Measurements from ENCODE around the gene CCDC171. TPM values are rescaled to one million over a fixed set of nuclear protein-coding genes. Genes with fewer than 3 reads are reported as not detected.
A peak's percentile ranks its signal among the peaks of the same experiment; 100 is the strongest.

CCDC171 gene
- 1 to 10 TPM; 1.3 to 1.7 (median 1.4) TPM for total RNA-seq

DNA sequence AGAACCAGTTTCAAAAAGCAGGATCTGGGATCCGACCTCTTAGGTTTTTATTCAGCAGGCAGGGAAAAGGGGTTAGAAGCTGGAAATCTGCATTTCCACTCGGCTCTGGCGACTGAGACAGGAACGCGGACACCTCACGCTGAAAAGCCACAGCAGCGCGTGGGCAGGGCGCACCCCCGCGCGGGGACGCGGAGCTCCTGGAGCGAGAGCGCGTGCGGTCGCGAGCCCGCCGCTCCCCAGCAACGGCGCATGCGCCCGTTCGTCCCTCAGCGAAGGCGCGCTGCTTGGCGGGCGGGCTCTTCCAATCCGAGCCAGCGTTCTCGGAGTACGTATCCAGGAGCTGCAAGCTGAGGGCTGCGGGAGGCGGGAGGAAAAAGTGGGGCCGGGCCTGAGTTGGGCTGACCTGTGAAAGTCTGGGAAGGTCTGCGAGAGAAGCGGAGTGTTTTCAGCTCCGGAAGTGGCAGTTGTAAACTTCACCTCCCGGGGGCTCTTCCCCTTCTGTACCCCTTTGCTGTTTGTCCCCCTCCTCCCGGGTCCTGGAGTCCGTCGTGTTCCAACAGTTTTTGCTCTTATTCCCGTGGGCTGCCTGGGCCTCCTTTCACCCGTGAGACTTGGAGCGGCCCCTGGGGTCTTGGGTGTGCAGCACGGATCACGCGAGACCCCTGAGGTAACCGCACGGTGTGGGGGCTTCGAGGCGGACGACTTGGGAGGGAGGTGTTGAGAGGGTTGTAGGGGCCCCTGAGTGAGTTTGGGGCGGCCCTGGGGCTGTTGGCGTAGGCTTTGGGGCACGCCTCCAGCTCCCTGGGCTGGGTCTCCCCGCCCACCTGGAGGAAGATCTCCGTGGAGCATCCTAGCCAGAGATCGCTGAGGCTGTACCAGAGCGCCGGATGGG, at the start of gene CCDC171:
TSS of gene CCDC171 (plus strand) at position 408 of the 892 bp plus-strand sequence. CDS start 11,046 bp downstream, outside the sequence.
- TF ChIP-seq, protein P1, sequence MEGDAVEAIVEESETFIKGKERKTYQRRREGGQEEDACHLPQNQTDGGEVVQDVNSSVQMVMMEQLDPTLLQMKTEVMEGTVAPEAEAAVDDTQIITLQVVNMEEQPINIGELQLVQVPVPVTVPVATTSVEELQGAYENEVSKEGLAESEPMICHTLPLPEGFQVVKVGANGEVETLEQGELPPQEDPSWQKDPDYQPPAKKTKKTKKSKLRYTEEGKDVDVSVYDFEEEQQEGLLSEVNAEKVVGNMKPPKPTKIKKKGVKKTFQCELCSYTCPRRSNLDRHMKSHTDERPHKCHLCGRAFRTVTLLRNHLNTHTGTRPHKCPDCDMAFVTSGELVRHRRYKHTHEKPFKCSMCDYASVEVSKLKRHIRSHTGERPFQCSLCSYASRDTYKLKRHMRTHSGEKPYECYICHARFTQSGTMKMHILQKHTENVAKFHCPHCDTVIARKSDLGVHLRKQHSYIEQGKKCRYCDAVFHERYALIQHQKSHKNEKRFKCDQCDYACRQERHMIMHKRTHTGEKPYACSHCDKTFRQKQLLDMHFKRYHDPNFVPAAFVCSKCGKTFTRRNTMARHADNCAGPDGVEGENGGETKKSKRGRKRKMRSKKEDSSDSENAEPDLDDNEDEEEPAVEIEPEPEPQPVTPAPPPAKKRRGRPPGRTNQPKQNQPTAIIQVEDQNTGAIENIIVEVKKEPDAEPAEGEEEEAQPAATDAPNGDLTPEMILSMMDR (IDR thresholded peaks at IDR 0.05): no peak
- no peak for TF ChIP-seq EP300 (IDR thresholded peaks at IDR 0.05)
- peak; percentile 82 to 88 for TF ChIP-seq POLR2AphosphoS5 (IDR thresholded peaks at IDR 0.05)
- peak; percentile 12 for TF ChIP-seq POLR2A (IDR thresholded peaks at IDR 0.05; ENCODE audit: low read depth)
- under 1% methylated on average over 55 of the region's 65 CpGs for WGBS
- no peaks in the 10 kb centered on the region for H3K9me3 ChIP-seq
- H3K27ac ChIP-seq (replicated peaks in 1 of 4): peak within 1 kb of the TSS; percentile 80 to 94 (median 89)
- intact Hi-C loops (cut with DNase I): loop anchor here (2.0 to 5.0 kb wide), 2 partner anchors 42 to 131 kb away; partner anchors contain the start of genes PSIP1 and SNAPC3
- H3K4me3 ChIP-seq: peak within 1 kb of the TSS; percentile 69 to 86 (median 76)
- H3K27me3 ChIP-seq: no peaks in the 10 kb centered on the region
- no peaks in the 10 kb centered on the region for H3K36me3 ChIP-seq
- DNase-seq (ENCODE audit: extremely low spot score): peak; percentile 97
- H3K4me1 ChIP-seq: peaks cover 7 to 14% (median 11%) of the 10 kb centered on the region in 4 donors

DNA sequence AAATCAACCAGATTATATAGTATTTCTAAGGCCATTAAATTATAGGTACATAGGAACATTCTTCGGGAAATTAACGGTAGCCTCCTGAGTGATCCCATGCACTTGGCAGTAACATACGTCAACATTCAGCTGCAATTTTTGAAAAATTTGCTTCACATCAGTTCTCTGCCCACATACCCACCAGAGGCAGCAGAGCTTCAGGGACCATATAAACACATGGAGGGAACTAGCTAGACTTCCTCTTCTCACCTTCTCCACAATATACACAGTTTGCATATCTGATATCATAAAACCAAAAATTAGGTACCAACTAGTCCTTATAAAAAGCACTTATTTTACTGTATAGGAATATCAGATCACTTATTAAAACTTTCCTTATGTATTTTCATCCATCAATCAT, 46.9 kb upstream of the CCDC171 start:
- 74% methylated on average over 3 of the region's 3 CpGs for WGBS
- H3K36me3 ChIP-seq: peaks cover 8 to 60% (median 30%) of the 10 kb centered on the region in 4 donors
- intact Hi-C loops (cut with DNase I): no loop called here

DNA sequence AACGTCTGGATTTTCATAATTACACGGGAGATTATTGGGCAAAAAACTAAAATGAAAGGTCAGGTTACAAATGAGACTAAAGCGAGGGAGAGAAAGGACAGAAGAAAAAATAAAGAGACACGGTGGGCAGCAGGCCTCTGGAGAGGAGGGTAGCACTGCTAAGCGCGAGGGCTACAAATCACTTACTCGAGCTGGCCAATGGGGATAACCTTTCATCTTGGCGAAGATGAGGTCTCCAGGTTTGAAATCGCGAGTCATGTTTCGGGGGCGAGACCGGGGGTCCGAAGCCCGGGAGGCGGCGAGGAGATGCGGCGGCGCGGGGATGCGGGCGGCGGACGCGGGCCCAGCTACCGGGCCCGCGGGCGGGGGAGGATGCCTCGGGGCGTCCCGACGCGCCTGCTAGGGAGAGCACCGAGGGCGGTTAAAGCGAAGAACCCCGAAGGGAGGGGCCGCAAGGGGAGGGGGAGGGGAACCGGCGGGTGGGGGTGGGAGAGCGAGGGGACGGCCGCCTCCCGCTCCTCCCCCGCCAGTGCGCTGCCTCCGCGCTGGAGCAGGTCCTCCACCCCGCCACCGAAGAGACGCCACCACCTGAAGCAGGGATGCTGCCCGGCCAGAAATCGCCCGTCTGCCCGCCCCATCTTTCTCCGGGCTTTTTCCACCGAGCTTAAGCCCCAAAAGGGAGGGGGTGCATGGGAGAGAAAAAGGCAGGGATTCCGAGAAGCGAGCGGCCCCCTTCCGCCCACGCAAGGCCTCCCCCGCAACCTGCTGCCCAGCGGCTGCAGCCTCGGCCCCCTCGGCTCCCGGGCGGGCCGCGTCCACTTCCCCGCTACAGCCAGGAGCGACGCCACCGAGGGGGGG, 42.7 kb upstream of the CCDC171 start:
- peak overlapping the region; percentile 87 to 99 (median 96) for H3K4me3 ChIP-seq
- peaks cover 0 to 27% (median 16%) of the 10 kb centered on the region in 4 donors for H3K36me3 ChIP-seq
- TF ChIP-seq POLR2AphosphoS5 (IDR thresholded peaks at IDR 0.05): no peak
- TF ChIP-seq POLR2A (IDR thresholded peaks at IDR 0.05; ENCODE audit: low read depth): no peak
- TF ChIP-seq, protein P1 (IDR thresholded peaks at IDR 0.05): no peak
- TF ChIP-seq EP300 (IDR thresholded peaks at IDR 0.05): no peak
- no peaks in the 10 kb centered on the region for H3K27me3 ChIP-seq
- H3K27ac ChIP-seq (replicated peaks in 1 of 4): peak overlapping the region; percentile 85 to 96 (median 94)
- H3K9me3 ChIP-seq: no peaks in the 10 kb centered on the region
- DNase-seq (ENCODE audit: extremely low spot score): no peak
- WGBS: 1% methylated on average over 43 of the region's 76 CpGs
- H3K4me1 ChIP-seq: peaks cover 13 to 32% (median 27%) of the 10 kb centered on the region in 4 donors
- intact Hi-C loops (cut with DNase I): loop anchor here (2.0 kb wide), 1 partner anchor 43 kb away; the partner anchor contains the start of gene CCDC171

More for the DNA sequence above, 46.9 kb upstream of the CCDC171 start:
- Histone ChIP-seq H3K27ac (replicated peaks in 1 of 4) (no peak overlapping the region), H3K27me3 (no peaks in the 10 kb centered on the region), H3K4me1 (peaks cover 7 to 25% (median 21%) of the 10 kb centered on the region in 4 donors), H3K4me3 (no peak overlapping the region), H3K9me3 (no peaks in the 10 kb centered on the region)
- DNase-seq (ENCODE audit: extremely low spot score): no peak
- TF ChIP-seq, protein P1 (IDR thresholded peaks at IDR 0.05): no peak

- intact Hi-C loops (cut with DNase I): loop anchor here (2.0 kb wide), 1 partner anchor 42 kb away; the partner anchor contains the start of gene CCDC171
- Histone ChIP-seq H3K9me3 (no peaks in the 10 kb centered on the region), H3K4me1 (peaks cover 13 to 28% (median 27%) of the 10 kb centered on the region in 4 donors), H3K27me3 (no peaks in the 10 kb centered on the region), H3K27ac (replicated peaks in 1 of 4) (peak within 1 kb of the TSS; percentile 85 to 96 (median 94)), H3K4me3 (peak within 1 kb of the TSS; percentile 87 to 99 (median 96)), H3K36me3 (peaks cover 0 to 19% (median 11%) of the 10 kb centered on the region in 4 donors)
- WGBS: 2% methylated on average over 34 of the region's 72 CpGs
- TF ChIP-seq EP300 (IDR thresholded peaks at IDR 0.05): no peak
- TF ChIP-seq, protein P1 (IDR thresholded peaks at IDR 0.05): peak in 1 of 3 experiments; percentile 21
- no peak for TF ChIP-seq POLR2A (IDR thresholded peaks at IDR 0.05; ENCODE audit: low read depth)
- TF ChIP-seq POLR2AphosphoS5 (IDR thresholded peaks at IDR 0.05): peak; percentile 71 to 78
- peak; percentile 94 for DNase-seq (ENCODE audit: extremely low spot score)
These were observed 41.9 kb upstream of the CCDC171 start, which contains the start of gene PSIP1 for GRCh38 chr9:15510789-15511575. Gene PSIP1 (minus strand): TSS chr9:15510970. CDS start chr9:15510188, 782 bp downstream.

Data from esophagus muscularis mucosa (tissue), 4 donors.